Neural progenitor cell (in vitro differentiated cells): ENCODE results near the gene MBLAC2. TPM values are rescaled to one million over a fixed set of nuclear protein-coding genes. Genes with fewer than 3 reads are reported as not detected.

ENCODE experiments used
- DNase-seq: peaks from one replicate; pipeline ENCODE4 v3.0.0-alpha.2; 2016; ENCODE audit warnings: low spot score
- H2AFZ ChIP-seq: fragments of 200-600 bp; sonication (generic); replicated peaks from 2 replicates; pipeline ENCODE4 v1.6.1; 2016; ENCODE audit warnings: antibody characterized with exemption
- H3F3A ChIP-seq: fragments of 200-600 bp; sonication (generic); 2 replicates; pipeline ENCODE4 v1.6.1; 2016; ENCODE audit warnings: antibody characterized with exemption, low read depth
- H3K27ac ChIP-seq: fragments of 200-600 bp; sonication (generic); 2 replicates; pipeline ENCODE4 v1.5.1; 2016; ENCODE audit warnings: mild to moderate bottlenecking
- H3K27me3 ChIP-seq: fragments of 200-600 bp; sonication (generic); 2 replicates; pipeline ENCODE4 v1.6.1; 2016; ENCODE audit warnings: mild to moderate bottlenecking, moderate library complexity
- H3K36me3 ChIP-seq: fragments of 200-600 bp; sonication (generic); 2 replicates; pipeline ENCODE4 v1.5.1; 2016
- H3K4me1 ChIP-seq: fragments of 200-600 bp; sonication (generic); 2 replicates; pipeline ENCODE4 v1.6.1; 2016; ENCODE audit warnings: mixed run types
- H3K4me2 ChIP-seq: fragments of 200-600 bp; sonication (generic); 2 replicates; pipeline ENCODE4 v1.6.1; 2016
- H3K4me3 ChIP-seq: fragments of 200-600 bp; sonication (generic); 2 replicates; pipeline ENCODE4 v1.5.1; 2016
- H3K79me2 ChIP-seq: fragments of 200-600 bp; sonication (generic); 2 replicates; pipeline ENCODE4 v1.6.1; 2016; ENCODE audit warnings: low read depth
- H3K9ac ChIP-seq: fragments of 200-600 bp; sonication (generic); 2 replicates; pipeline ENCODE4 v1.6.1; 2016
- H3K9me3 ChIP-seq: fragments of 200-600 bp; sonication (generic); 2 replicates; pipeline ENCODE4 v1.5.1; 2016; ENCODE audit warnings: low read depth
- H4K20me1 ChIP-seq: fragments of 200-600 bp; sonication (generic); 2 replicates; pipeline ENCODE4 v1.6.1; 2016; ENCODE audit warnings: low read depth
- H3K27ac Mint-ChIP-seq: 3 replicates; pipeline ENCODE4 v1.8.0; 2021; ENCODE audit warnings: mixed read lengths
- H3K27me3 Mint-ChIP-seq: 2 replicates; pipeline ENCODE4 v1.8.0; 2022; ENCODE audit warnings: low read depth, mild to moderate bottlenecking, inconsistent platforms, moderate library complexity, mixed read lengths; ENCODE audit not compliant: insufficient read depth
- H3K36me3 Mint-ChIP-seq: 3 replicates; pipeline ENCODE4 v1.8.0; 2021; ENCODE audit warnings: mixed read lengths
- H3K4me1 Mint-ChIP-seq: 3 replicates; pipeline ENCODE4 v1.8.0; 2021; ENCODE audit warnings: mixed read lengths
- H3K4me3 Mint-ChIP-seq: 3 replicates; pipeline ENCODE4 v1.8.0; 2021; ENCODE audit warnings: mild to moderate bottlenecking, moderate library complexity, mixed read lengths
- H3K9me3 Mint-ChIP-seq: 3 replicates; pipeline ENCODE4 v1.8.0; 2020; ENCODE audit warnings: mixed read lengths
- EZH2 ChIP-seq: fragments of 200-600 bp; sonication (generic); IDR thresholded peaks from 2 replicates; pipeline ENCODE4 v1.6.1; 2017; ENCODE audit warnings: antibody characterized with exemption, mild to moderate bottlenecking, moderate library complexity
- EZH2phosphoT487 ChIP-seq: fragments of 200-600 bp; sonication (generic); IDR thresholded peaks from 2 replicates; pipeline ENCODE4 v1.6.1; 2017; ENCODE audit warnings: antibody characterized with exemption
- total RNA-seq: library from RNA; depleted of rRNA; stranded (reverse); fragments of >200 nt; gene quantifications from 2 replicates; pipeline ENCODE4 v1.2.3, GENCODE V29; 2015; ENCODE audit warnings: low replicate concordance
- TF ChIP-seq, protein P1 (sequence below): fragments of 200-600 bp; sonication (generic); IDR thresholded peaks from 2 replicates; pipeline ENCODE4 v1.5.1; 2017; ENCODE audit warnings: antibody characterized with exemption, mild to moderate bottlenecking

Gene MBLAC2
- total RNA-seq, 1 donor from 2014 or later = 5.7 TPM

GRCh38 chr5:90476391-90476790, 1.8 kb upstream of the MBLAC2 start:
- Mint-ChIP-seq H3K27ac (no peak overlapping the region), H3K9me3 (no peaks in the 10 kb centered on the region), H3K27me3 (peaks cover 9% of the 10 kb centered on the region), H3K4me3 (peak overlapping the region; percentile 95), H3K4me1 (peaks cover 36% of the 10 kb centered on the region), H3K36me3 (peaks cover 1% of the 10 kb centered on the region)
- H3K4me2 ChIP-seq = peak overlapping the region; percentile 17
- no peak overlapping the region for H3K27ac ChIP-seq
- H4K20me1 ChIP-seq = peaks cover 3% of the 10 kb centered on the region
- H3K9me3 ChIP-seq = no peaks in the 10 kb centered on the region
- TF ChIP-seq, protein P1, sequence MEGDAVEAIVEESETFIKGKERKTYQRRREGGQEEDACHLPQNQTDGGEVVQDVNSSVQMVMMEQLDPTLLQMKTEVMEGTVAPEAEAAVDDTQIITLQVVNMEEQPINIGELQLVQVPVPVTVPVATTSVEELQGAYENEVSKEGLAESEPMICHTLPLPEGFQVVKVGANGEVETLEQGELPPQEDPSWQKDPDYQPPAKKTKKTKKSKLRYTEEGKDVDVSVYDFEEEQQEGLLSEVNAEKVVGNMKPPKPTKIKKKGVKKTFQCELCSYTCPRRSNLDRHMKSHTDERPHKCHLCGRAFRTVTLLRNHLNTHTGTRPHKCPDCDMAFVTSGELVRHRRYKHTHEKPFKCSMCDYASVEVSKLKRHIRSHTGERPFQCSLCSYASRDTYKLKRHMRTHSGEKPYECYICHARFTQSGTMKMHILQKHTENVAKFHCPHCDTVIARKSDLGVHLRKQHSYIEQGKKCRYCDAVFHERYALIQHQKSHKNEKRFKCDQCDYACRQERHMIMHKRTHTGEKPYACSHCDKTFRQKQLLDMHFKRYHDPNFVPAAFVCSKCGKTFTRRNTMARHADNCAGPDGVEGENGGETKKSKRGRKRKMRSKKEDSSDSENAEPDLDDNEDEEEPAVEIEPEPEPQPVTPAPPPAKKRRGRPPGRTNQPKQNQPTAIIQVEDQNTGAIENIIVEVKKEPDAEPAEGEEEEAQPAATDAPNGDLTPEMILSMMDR = no peak
- TF ChIP-seq EZH2 = no peak
- TF ChIP-seq EZH2phosphoT487 = no peak
- peaks cover 3% of the 10 kb centered on the region for H3K79me2 ChIP-seq
- H3K27me3 ChIP-seq = peaks cover 33% of the 10 kb centered on the region
- H3K9ac ChIP-seq = no peak overlapping the region
- H3K4me1 ChIP-seq = peaks cover 21% of the 10 kb centered on the region
- H3K36me3 ChIP-seq = no peaks in the 10 kb centered on the region
- H3K4me3 ChIP-seq = no peak overlapping the region
- peaks cover 45% of the 10 kb centered on the region for H3F3A ChIP-seq
- no peak for DNase-seq
- no peak overlapping the region for H2AFZ ChIP-seq

DNA sequence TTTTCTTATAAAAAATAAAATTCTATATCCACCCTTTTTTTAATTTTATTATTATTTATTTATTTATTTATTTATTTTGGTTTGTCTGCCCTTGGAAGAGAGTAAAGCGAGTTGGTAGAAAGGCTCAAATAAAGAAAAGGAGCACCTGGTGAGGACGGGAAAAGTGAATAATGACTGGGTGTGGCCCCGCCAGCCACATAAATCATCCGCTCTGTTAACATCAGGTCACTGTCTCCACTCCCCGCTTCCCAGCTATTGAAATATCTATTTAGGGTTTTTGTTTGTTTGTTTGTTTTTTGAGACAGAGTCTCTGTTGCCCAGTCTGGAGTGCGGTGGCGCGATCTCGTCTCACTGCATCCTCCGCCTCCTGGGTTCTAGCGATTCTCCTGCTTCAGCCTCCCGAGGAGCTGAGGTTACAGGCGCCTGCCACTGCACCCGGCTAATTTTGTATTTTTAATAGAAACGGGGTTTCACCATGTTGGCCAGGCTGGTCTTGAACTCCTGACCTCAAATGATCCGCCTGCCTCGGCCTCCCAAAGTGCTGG, 937 bp upstream of the MBLAC2 start:
- no peaks in the 10 kb centered on the region for H3K9me3 Mint-ChIP-seq
- H3K4me1 ChIP-seq = peaks cover 21% of the 10 kb centered on the region
- peaks cover 36% of the 10 kb centered on the region for H3K4me1 Mint-ChIP-seq
- H3K4me2 ChIP-seq = peak overlapping the region; percentile 86
- TF ChIP-seq, protein P1 = no peak
- TF ChIP-seq EZH2 (peak; percentile 27), EZH2phosphoT487 (no peak)
- no peak overlapping the region for H3K27ac ChIP-seq
- H3K79me2 ChIP-seq = peaks cover 3% of the 10 kb centered on the region
- H4K20me1 ChIP-seq = peaks cover 3% of the 10 kb centered on the region
- peak overlapping the region; percentile 95 for H3K4me3 Mint-ChIP-seq
- peaks cover 33% of the 10 kb centered on the region for H3K27me3 ChIP-seq
- peaks cover 45% of the 10 kb centered on the region for H3F3A ChIP-seq
- peak overlapping the region; percentile 67 for H3K4me3 ChIP-seq
- H3K36me3 Mint-ChIP-seq = peaks cover 3% of the 10 kb centered on the region
- H3K27me3 Mint-ChIP-seq = peaks cover 9% of the 10 kb centered on the region
- H3K36me3 ChIP-seq = no peaks in the 10 kb centered on the region
- no peak overlapping the region for H3K9ac ChIP-seq
- no peaks in the 10 kb centered on the region for H3K9me3 ChIP-seq
- DNase-seq = no peak
- no peak overlapping the region for H3K27ac Mint-ChIP-seq
- no peak overlapping the region for H2AFZ ChIP-seq

GRCh38 chr5:90473396-90474234, 956 bp downstream of the MBLAC2 start:
- Histone ChIP-seq H3K4me3 (peak overlapping the region; percentile 67), H3K9me3 (no peaks in the 10 kb centered on the region), H3K4me1 (peaks cover 21% of the 10 kb centered on the region), H3K36me3 (no peaks in the 10 kb centered on the region), H3K4me2 (peak overlapping the region; percentile 86), H2AFZ (peak overlapping the region; percentile 77), H3K79me2 (peaks cover 3% of the 10 kb centered on the region), H3F3A (peaks cover 45% of the 10 kb centered on the region), H3K27me3 (peaks cover 33% of the 10 kb centered on the region), H4K20me1 (peaks cover 3% of the 10 kb centered on the region), H3K27ac (no peak overlapping the region), H3K9ac (no peak overlapping the region)
- peaks cover 20% of the 10 kb centered on the region for H3K36me3 Mint-ChIP-seq
- peaks cover 36% of the 10 kb centered on the region for H3K4me1 Mint-ChIP-seq
- peak; percentile 71 for DNase-seq
- TF ChIP-seq, protein P1 = no peak
- no peak for TF ChIP-seq EZH2
- no peak for TF ChIP-seq EZH2phosphoT487
- peaks cover 9% of the 10 kb centered on the region for H3K27me3 Mint-ChIP-seq
- peak overlapping the region; percentile 6 for H3K27ac Mint-ChIP-seq
- peak overlapping the region; percentile 95 for H3K4me3 Mint-ChIP-seq
- H3K9me3 Mint-ChIP-seq = peaks cover 13% of the 10 kb centered on the region
